H1 (cell line): ENCODE measurements around the gene CELF4. TPM values are rescaled to one million over a fixed set of nuclear protein-coding genes. Genes with fewer than 3 reads are reported as not detected.
A peak's percentile ranks its signal among the peaks of the same experiment; 100 is the strongest.

Experiments
- CTCF ChIA-PET: fragments of 300-600 bp; sonication (Branson Sonifier 250); formaldehyde crosslinking; loops from one replicate; lab custom pipeline; 2021; ENCODE audit not compliant: partially characterized antibody; lab: Charles Lee
- POLR2A ChIA-PET: fragments of 300-600 bp; sonication (Branson Sonifier 250); formaldehyde crosslinking; loops from one replicate; lab custom pipeline; 2021; ENCODE audit warnings: inconsistent platforms; ENCODE audit not compliant: partially characterized antibody; lab: Charles Lee
- DNase-seq, 2 experiments: peaks; one replicate each; pipeline versions ENCODE4 v3.0.0 to v3.0.0-alpha.2; 2010 to 2022; ENCODE audit warnings: low spot score in 2 of 2, low read depth in 1 of 2, mixed read lengths in 1 of 2
- FAIRE-seq: peaks from 2 replicates; lab custom pipeline; 2011; peaks lifted over from hg19 to GRCh38; lab: Jason Lieb, UNC
- H2AFZ ChIP-seq: 2 replicates; pipeline ENCODE4 v1.8.1; 2012; ENCODE audit warnings: low read length, inconsistent platforms
- H2AK5ac ChIP-seq: 2 replicates; pipeline ENCODE4 v1.6.1; 2013; ENCODE audit warnings: low read depth, low read length
- H2BK120ac ChIP-seq: replicated peaks from 2 replicates; pipeline ENCODE3; 2013; ENCODE audit warnings: low read depth, low read length, inconsistent platforms
- H2BK12ac ChIP-seq: 2 replicates; pipeline ENCODE4 v1.6.1; 2013; ENCODE audit warnings: low read depth, low read length
- H2BK15ac ChIP-seq: 2 replicates; pipeline ENCODE4 v1.6.1; 2013; ENCODE audit warnings: low read length
- H2BK20ac ChIP-seq: 2 replicates; pipeline ENCODE4 v1.6.1; 2013; ENCODE audit warnings: low read length
- H2BK5ac ChIP-seq: 2 replicates; pipeline ENCODE4 v1.6.1; 2013; ENCODE audit warnings: low read depth, low read length
- H3K14ac ChIP-seq: 2 replicates; pipeline ENCODE4 v1.6.1; 2013; ENCODE audit warnings: inconsistent platforms; ENCODE audit not compliant: insufficient read length
- H3K18ac ChIP-seq: 2 replicates; pipeline ENCODE4 v1.6.1; 2013; ENCODE audit warnings: low read length; ENCODE audit errors: extremely low read depth
- H3K23ac ChIP-seq: 2 replicates; pipeline ENCODE4 v1.6.1; 2013; ENCODE audit warnings: inconsistent platforms; ENCODE audit not compliant: insufficient read length
- H3K23me2 ChIP-seq: 2 replicates; pipeline ENCODE4 v1.6.1; 2013; ENCODE audit warnings: low read depth, low read length
- H3K27ac ChIP-seq: 2 replicates; pipeline ENCODE4 v1.6.1; 2011; ENCODE audit warnings: low read depth, low read length, inconsistent platforms
- H3K27me3 ChIP-seq, 4 experiments: replicated peaks in 1 of 4; 1 replicate in 1 of 4; 2 replicates in 3 of 4; pipeline versions ENCODE4 v1.6.1 to v1.8.1; 2011 to 2013; ENCODE audit warnings: low read length in 3 of 4, mild to moderate bottlenecking in 3 of 4, inconsistent platforms in 2 of 4, mixed read lengths in 2 of 4, moderate library complexity in 1 of 4; ENCODE audit not compliant: control insufficient read depth in 3 of 4, insufficient read depth in 3 of 4; ENCODE audit errors: extremely low read depth in 1 of 4
- H3K36me3 ChIP-seq, 4 experiments: 2 replicates each; pipeline versions ENCODE4 v1.6.1 to v1.8.1; 2011 to 2013; ENCODE audit warnings: mild to moderate bottlenecking in 4 of 4, low read length in 3 of 4, moderate library complexity in 2 of 4, control low read depth in 1 of 4, inconsistent platforms in 1 of 4; ENCODE audit not compliant: insufficient read depth in 4 of 4, control insufficient read depth in 2 of 4
- H3K4ac ChIP-seq: replicated peaks from 2 replicates; pipeline ENCODE3; 2013; ENCODE audit warnings: low read length, low read depth, mixed read lengths, inconsistent platforms; ENCODE audit not compliant: insufficient read length
- H3K4me1 ChIP-seq, 4 experiments: replicated peaks in 1 of 4; 1 replicate in 1 of 4; 2 replicates in 3 of 4; pipeline versions ENCODE4 v1.6.1 to v1.8.1; 2011 to 2013; ENCODE audit warnings: low read length in 3 of 4, inconsistent platforms in 2 of 4, mixed read lengths in 1 of 4; ENCODE audit not compliant: insufficient read depth in 4 of 4, control insufficient read depth in 3 of 4
- H3K4me2 ChIP-seq, 2 experiments: 2 replicates each; pipeline versions ENCODE4 v1.6.1 to v1.8.1; 2011 to 2013; ENCODE audit warnings: low read depth in 2 of 2, low read length in 2 of 2, control low read depth in 1 of 2, inconsistent platforms in 1 of 2, mild to moderate bottlenecking in 1 of 2; ENCODE audit not compliant: insufficient read depth in 1 of 2
- H3K4me3 ChIP-seq, 4 experiments: fragments of 200-600, 300-600 bp in 1 of 4; sonication (generic), shearing (Covaris generic), sonication (Bioruptor Twin) in 1 of 4; 2 replicates each; pipeline versions ENCODE4 v1.5.1 to v1.8.1; 2011 to 2016; ENCODE audit warnings: low read length in 4 of 4, low read depth in 3 of 4, control low read depth in 2 of 4, inconsistent platforms in 2 of 4, mild to moderate bottlenecking in 2 of 4, mixed read lengths in 1 of 4, moderate library complexity in 1 of 4; ENCODE audit not compliant: insufficient read depth in 2 of 4; ENCODE audit errors: extremely low read depth in 1 of 4
- H3K56ac ChIP-seq: replicated peaks from 2 replicates; pipeline ENCODE3; 2013; ENCODE audit warnings: low read depth, mild to moderate bottlenecking, mixed read lengths, low read length, inconsistent platforms; ENCODE audit not compliant: insufficient read length
- H3K79me1 ChIP-seq: 2 replicates; pipeline ENCODE4 v1.6.1; 2013; ENCODE audit warnings: low read depth, low read length, control low read depth
- H3K79me2 ChIP-seq, 2 experiments: 2 replicates each; pipeline versions ENCODE4 v1.6.1 to v1.8.1; 2012 to 2013; ENCODE audit warnings: low read length in 2 of 2, mild to moderate bottlenecking in 2 of 2, inconsistent platforms in 1 of 2; ENCODE audit not compliant: insufficient read depth in 2 of 2, control insufficient read depth in 1 of 2
- H3K9ac ChIP-seq, 4 experiments: replicated peaks in 1 of 4; 1 replicate in 1 of 4; 2 replicates in 3 of 4; pipeline versions ENCODE4 v1.6.1 to v1.8.1; 2011 to 2013; ENCODE audit warnings: low read depth in 3 of 4, low read length in 3 of 4, control low read depth in 2 of 4, mild to moderate bottlenecking in 2 of 4, moderate library complexity in 2 of 4, inconsistent platforms in 1 of 4; ENCODE audit errors: extremely low read depth in 1 of 4
- H3K9me3 ChIP-seq, 2 experiments: 2 replicates each; pipeline versions ENCODE4 v1.6.1 to v1.8.1; 2012 to 2013; ENCODE audit warnings: mild to moderate bottlenecking in 2 of 2, moderate library complexity in 2 of 2, control low read depth in 1 of 2, inconsistent platforms in 1 of 2, low read depth in 1 of 2, low read length in 1 of 2, mixed read lengths in 1 of 2; ENCODE audit not compliant: insufficient read depth in 2 of 2
- H4K20me1 ChIP-seq, 2 experiments: replicated peaks in 1 of 2; 2 replicates each; pipeline versions ENCODE3 to v1.8.1; 2011 to 2013; ENCODE audit warnings: inconsistent platforms in 2 of 2, low read length in 2 of 2, mild to moderate bottlenecking in 1 of 2; ENCODE audit not compliant: insufficient read depth in 2 of 2, control insufficient read depth in 1 of 2
- H4K5ac ChIP-seq: 2 replicates; pipeline ENCODE4 v1.6.1; 2013; ENCODE audit warnings: low read length, low read depth, mixed read lengths, inconsistent platforms; ENCODE audit not compliant: insufficient read length
- H4K8ac ChIP-seq: 2 replicates; pipeline ENCODE4 v1.8.0; 2013; ENCODE audit warnings: mild to moderate bottlenecking, moderate library complexity, low read length, inconsistent platforms; ENCODE audit not compliant: insufficient read depth; ENCODE audit errors: extremely low read depth
- H4K91ac ChIP-seq: replicated peaks from 2 replicates; pipeline ENCODE3; 2013; ENCODE audit warnings: low read length, mixed read lengths, inconsistent platforms; ENCODE audit not compliant: insufficient read length
- ASH2L ChIP-seq: fragments of 200-600, 300-600 bp; sonication (generic); IDR thresholded peaks from one replicate; pipeline ENCODE4 v1.7.1; 2017; ENCODE audit warnings: low read length
- CBX8 ChIP-seq: fragments of 300-800, 300-1000 bp; sonication (generic); IDR thresholded peaks from 2 replicates; pipeline ENCODE4 v1.7.1; 2016; ENCODE audit warnings: low read depth, low read length, borderline replicate concordance
- CHD1 ChIP-seq: IDR thresholded peaks from 2 replicates; pipeline ENCODE4 v1.6.1; 2012; ENCODE audit warnings: low read depth, low read length, improper control_type of control experiment
- E2F6 ChIP-seq: IDR thresholded peaks from 2 replicates; pipeline ENCODE4 v1.6.1; 2012; ENCODE audit warnings: inconsistent platforms
- EP300 ChIP-seq, 2 experiments: IDR thresholded peaks; 1 replicate in 1 of 2; 2 replicates in 1 of 2; pipeline ENCODE4 v1.6.1; 2011 to 2012; ENCODE audit warnings: low read depth in 2 of 2, low read length in 2 of 2, mild to moderate bottlenecking in 2 of 2, borderline replicate concordance in 1 of 2, inconsistent platforms in 1 of 2, moderate library complexity in 1 of 2
- JUND ChIP-seq: IDR thresholded peaks from 2 replicates; pipeline ENCODE4 v1.6.1; 2011; ENCODE audit warnings: mild to moderate bottlenecking, improper control_type of control experiment, low read length
- NANOG ChIP-seq: IDR thresholded peaks from 2 replicates; pipeline ENCODE4 v1.6.1; 2011; ENCODE audit warnings: low read length, low read depth, mild to moderate bottlenecking, inconsistent platforms; ENCODE audit not compliant: insufficient read depth, poor library complexity, severe bottlenecking
- SAP30 ChIP-seq: fragments of 300-600 bp; sonication (generic); IDR thresholded peaks from 2 replicates; pipeline ENCODE4 v1.7.1; 2012; ENCODE audit warnings: low read length, moderate library complexity, mild to moderate bottlenecking, inconsistent platforms; ENCODE audit not compliant: insufficient read depth, insufficient replicate concordance
- SRF ChIP-seq: IDR thresholded peaks from 2 replicates; pipeline ENCODE4 v1.6.1; 2011; ENCODE audit warnings: mild to moderate bottlenecking, low read depth, low read length, moderate library complexity
- TAF1 ChIP-seq: IDR thresholded peaks from 2 replicates; pipeline ENCODE4 v1.6.1; 2011; ENCODE audit warnings: mild to moderate bottlenecking, low read depth, low read length
- TBP ChIP-seq: IDR thresholded peaks from 2 replicates; pipeline ENCODE4 v1.6.1; 2011; ENCODE audit warnings: low read depth, low read length, improper control_type of control experiment
- WGBS, 2 experiments: shearing (Covaris generic) in 1 of 2; methylation state at CpG; one replicate each; pipeline versions ENCODE4 v1.1.6 to v1.1.7; 2013 to 2015; ENCODE audit warnings: low lambda C conversion rate in 2 of 2, mixed read lengths in 2 of 2, inconsistent platforms in 1 of 2, low coverage in 1 of 2, missing lambda C conversion rate in 1 of 2; ENCODE audit not compliant: insufficient replicate concordance in 2 of 2, insufficient coverage in 1 of 2, insufficient read length in 1 of 2; ENCODE audit errors: extremely low coverage in 1 of 2, missing lambda C conversion rate in 1 of 2; 5-methylcytosine and 5-hydroxymethylcytosine counted together
- polyA plus RNA-seq, 7 experiments: library from polyadenylated mRNA; depleted of rRNA in 3 of 7; stranded (reverse) in 5 of 7; unstranded in 2 of 7; fragments of >200 nt in 5 of 7; fragments of 200-250 nt in 2 of 7; gene quantifications; 1 replicate in 5 of 7; 2 replicates in 1 of 7; 4 replicates in 1 of 7; pipeline versions ENCODE4 v1.2.1 to v1.2.3, GENCODE V29; 2011 to 2013; ENCODE audit warnings: missing spikeins in 2 of 7, mixed read lengths in 2 of 7
- total RNA-seq: library from RNA; stranded (reverse); fragmentation: NEBNext Ultra II Directional; extraction: Animal tissue kit (Norgen Biotek cat#: 25700); gene quantifications from 2 replicates; pipeline ENCODE4 v1.2.1, GENCODE V29; 2021

The CELF4 gene
- total and polyA plus RNA-seq, 2 of the 8 experiments (the other 6 are each of a cell fraction or from before 2014, with no cell fraction given), result 1.6 to 3.4 TPM

DNA sequence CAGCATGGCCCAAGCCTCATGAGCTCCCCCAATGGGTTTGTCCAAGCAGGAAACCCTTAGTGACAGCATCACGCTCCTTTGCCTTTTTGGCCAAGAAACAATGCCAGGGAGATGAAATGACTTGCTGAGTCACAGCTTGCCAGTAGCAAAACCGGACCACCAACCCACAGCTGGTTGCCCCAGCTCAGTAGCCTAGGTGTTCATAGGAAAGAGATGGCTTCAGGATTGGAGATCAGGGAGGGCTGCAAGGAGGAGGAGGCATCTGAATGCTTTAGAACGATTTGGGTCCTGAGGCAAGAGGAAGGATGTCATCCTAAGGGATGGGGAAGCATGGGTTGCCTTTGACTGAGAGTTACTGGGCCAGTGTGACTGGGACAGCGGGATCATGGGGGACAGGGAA lies 116.7 kb downstream of the CELF4 start:
- POLR2A ChIA-PET, result interaction anchor here (0.7 kb wide), 1 partner anchor 11 kb away, joined by 5 read pairs; no protein-coding TSS in a partner anchor
- H2BK15ac ChIP-seq, result peak overlapping the region; percentile 95

More for the DNA sequence above, 116.7 kb downstream of the CELF4 start:
- WGBS, 2 experiments, result 82% methylated on average over 4 of the region's 4 CpGs; no CpG with 5 or more reads in 1 of the 2 experiments
- Histone ChIP-seq H2AFZ (no peak overlapping the region), H3K18ac (no peak overlapping the region), H3K9me3 (no peaks in the 10 kb centered on the region), H3K79me1 (no peaks in the 10 kb centered on the region), H3K23ac (no peak overlapping the region), H4K20me1 (peaks cover 0 to 3% of the 10 kb centered on the region in 2 experiments), H3K56ac (no peak overlapping the region), H3K9ac (no peak overlapping the region), H3K4ac (no peak overlapping the region), H2BK120ac (no peak overlapping the region), H3K4me2 (no peak overlapping the region), H2BK20ac (0 out of 2 replicates have a peak overlapping the region, but pooled peaks have one; percentile 32), H3K27me3 (peaks cover 0 to 3% (median 0%) of the 10 kb centered on the region in 4 experiments; a peak in 1 of 7 replicates), H3K14ac (no peak overlapping the region), H2AK5ac (peak overlapping the region; percentile 76; the same call in 1 of the 2 replicates), H3K4me3 (no peak overlapping the region), H2BK12ac (peak overlapping the region; percentile 68; the same call in 1 of the 2 replicates), H2BK5ac (0 out of 2 replicates have a peak overlapping the region, but pooled peaks have one; percentile 49), H3K79me2 (no peaks in the 10 kb centered on the region), H4K8ac (peak overlapping the region; percentile 58; the same call in 1 of the 2 replicates), H3K27ac (no peak overlapping the region), H3K23me2 (peaks cover 2% of the 10 kb centered on the region), H3K36me3 (no peaks in the 10 kb centered on the region), H4K91ac (peak overlapping the region; percentile 49), H4K5ac (no peak overlapping the region), H3K4me1 (peaks cover 8 to 20% (median 16%) of the 10 kb centered on the region in 4 experiments)
- CTCF ChIA-PET, result interaction anchor here (0.7 to 13.4 kb wide), 22 partner anchors 8 to 507 kb away, joined by 3 to 144 read pairs (median 3); no protein-coding TSS in a partner anchor
- DNase-seq (no peak), FAIRE-seq (no peak)
- TF ChIP-seq JUND, result no peak
- no peak for TF ChIP-seq CHD1
- TF ChIP-seq E2F6, result no peak
- no peak for TF ChIP-seq SAP30
- TF ChIP-seq SRF, result no peak
- TF ChIP-seq EP300 (IDR thresholded peaks at IDR 0.05; ENCODE audit: borderline replicate concordance in 1 of 2, low read depth in 2 of 2, low read length in 2 of 2), result no peak
- TF ChIP-seq TAF1, result no peak
- TF ChIP-seq ASH2L, result no peak
- no peak for TF ChIP-seq CBX8
- TF ChIP-seq NANOG, result no peak
- TF ChIP-seq TBP, result no peak
